Caki2 (cell line): ENCODE measurements around the gene BRIX1. TPM values are rescaled to one million over a fixed set of nuclear protein-coding genes. Genes with fewer than 3 reads are reported as not detected.

Experiments
- DNase-seq: peaks from one replicate; pipeline ENCODE4 v3.0.0-alpha.2; 2015; ENCODE audit warnings: low read depth
- in situ Hi-C: cut with HindIII; loops from 2 replicates; pipeline ENCODE4 v1.10.0; 2016; ENCODE audit warnings: low sequenced_read_pairs, low pct_unique_long_range_greater_than_20kb, mixed read lengths
- total RNA-seq: library from RNA; depleted of rRNA; stranded (reverse); fragments of >200 nt; shearing (Covaris generic); gene quantifications from 2 replicates; pipeline ENCODE4 v1.2.3, GENCODE V29; 2014; ENCODE audit warnings: low replicate concordance; rRNA removed

BRIX1 gene, protein sequence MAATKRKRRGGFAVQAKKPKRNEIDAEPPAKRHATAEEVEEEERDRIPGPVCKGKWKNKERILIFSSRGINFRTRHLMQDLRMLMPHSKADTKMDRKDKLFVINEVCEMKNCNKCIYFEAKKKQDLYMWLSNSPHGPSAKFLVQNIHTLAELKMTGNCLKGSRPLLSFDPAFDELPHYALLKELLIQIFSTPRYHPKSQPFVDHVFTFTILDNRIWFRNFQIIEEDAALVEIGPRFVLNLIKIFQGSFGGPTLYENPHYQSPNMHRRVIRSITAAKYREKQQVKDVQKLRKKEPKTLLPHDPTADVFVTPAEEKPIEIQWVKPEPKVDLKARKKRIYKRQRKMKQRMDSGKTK
- 68.6 and 90.8 TPM in 2 replicates for total RNA-seq

DNA sequence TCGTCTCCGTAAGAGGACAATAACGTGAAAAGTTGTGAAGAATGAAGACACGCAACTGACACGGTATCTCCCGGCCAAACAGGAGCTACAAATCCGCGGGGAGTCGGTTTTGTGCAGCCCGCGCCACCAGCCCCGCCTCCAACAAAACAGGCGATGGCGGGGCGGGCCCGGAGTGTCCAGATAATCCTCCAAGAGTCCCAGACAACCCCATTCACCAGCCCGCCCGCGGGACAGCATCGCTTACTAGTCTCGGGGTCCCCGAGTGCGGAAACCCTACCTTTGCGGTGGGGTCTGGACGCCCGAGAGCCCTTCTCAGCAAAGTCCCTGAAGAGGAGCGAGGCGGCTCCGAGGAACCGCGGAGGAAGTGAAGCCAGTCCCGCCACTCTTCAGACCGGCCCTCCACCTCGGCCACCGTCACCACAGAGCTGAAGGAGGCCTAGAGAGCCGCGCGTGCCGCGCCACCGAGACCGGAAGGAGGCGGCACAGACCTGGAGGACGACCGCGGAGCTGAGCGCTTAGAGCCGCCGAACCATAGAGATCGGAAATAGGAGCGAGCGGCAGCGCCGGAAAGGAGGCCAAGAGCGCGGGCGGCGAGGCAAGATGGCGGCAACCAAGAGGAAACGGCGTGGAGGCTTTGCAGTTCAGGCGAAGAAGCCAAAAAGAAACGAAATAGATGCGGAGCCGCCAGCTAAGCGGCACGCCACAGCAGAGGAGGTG, at the start of gene BRIX1, which contains the start of gene RAD1:
TSS of gene BRIX1 (plus strand) at position 573 of the 717 bp plus-strand sequence. CDS start at position 601, 28 bp downstream.
TSS of gene RAD1 (minus strand) at position 366 of the 717 bp plus-strand sequence. CDS start 612 bp downstream, outside the sequence.
- peak; percentile 95 for DNase-seq
- in situ Hi-C loops = no loop called here

DNA sequence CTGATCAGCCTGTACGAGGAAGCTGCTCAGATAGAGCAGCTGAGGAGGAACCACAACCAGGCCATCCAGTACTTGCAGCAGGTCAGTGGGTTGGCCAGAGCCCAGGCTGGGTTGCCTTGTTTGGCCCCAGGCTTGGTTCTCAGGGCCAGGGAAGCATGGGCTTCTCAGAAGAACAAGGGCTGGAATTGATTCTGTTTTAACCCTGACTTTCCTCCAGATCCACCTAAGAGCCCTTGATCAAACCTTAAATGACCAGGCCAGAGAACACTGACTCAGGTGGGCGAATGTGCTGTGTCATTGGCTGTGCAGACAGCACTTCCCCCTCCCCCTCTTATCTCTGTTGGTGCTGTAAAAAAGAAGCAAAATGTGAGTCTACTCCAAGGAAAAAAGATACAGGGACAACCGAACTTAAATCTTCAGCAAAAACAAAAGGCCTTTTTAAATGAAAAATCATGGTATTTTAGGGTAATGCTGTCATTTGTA, 48.5 kb upstream of the BRIX1 start:
- in situ Hi-C loops = no loop called here
- no peak for DNase-seq

DNA sequence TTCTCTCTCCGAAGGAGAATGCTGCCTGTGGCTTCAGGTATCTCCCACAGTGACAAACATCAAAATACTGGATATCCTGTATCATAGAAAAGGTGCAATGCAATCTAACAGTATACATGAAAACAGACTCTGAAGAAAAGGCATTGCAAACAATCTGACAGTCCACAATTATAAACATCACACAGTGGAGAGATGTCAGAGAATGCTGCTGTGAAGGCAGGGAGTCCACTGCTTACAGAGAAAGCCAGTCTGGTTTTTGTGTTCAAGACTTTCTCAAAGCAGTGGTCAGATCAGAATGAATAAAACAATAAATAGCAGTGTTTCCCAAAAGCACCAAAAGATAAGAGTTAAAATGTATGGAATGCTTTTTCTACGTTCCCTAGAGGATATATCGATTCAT, 47.9 kb upstream of the BRIX1 start:
- in situ Hi-C loops = no loop called here
- no peak for DNase-seq

DNA sequence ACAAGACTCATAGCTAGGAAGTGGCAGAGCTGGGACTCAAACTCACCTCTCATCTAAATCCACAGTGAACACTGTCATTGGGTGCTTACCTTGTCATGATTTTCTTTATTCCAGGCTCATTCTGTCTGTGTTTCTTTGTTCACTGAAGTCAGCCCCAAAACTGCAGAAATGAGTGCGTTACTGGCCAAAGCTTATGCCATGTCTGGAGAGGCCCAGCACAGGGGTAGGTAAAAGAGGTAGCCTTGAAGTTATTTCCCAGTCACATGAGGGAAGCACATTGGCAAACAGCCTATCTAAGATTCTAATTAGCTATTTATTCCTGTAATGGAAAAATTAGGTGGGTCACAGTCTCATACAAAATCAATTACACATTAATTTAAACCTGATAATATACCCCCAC, 46.7 kb upstream of the BRIX1 start:
- no peak for DNase-seq
- in situ Hi-C loops = no loop called here

- in situ Hi-C loops = no loop called here
- no peak for DNase-seq
Measured at GRCh38 chr5:34869256-34869655, 46.3 kb upstream of the BRIX1 start.

- in situ Hi-C loops = no loop called here
- DNase-seq = no peak
Measured at GRCh38 chr5:34870382-34870781, 45.1 kb upstream of the BRIX1 start.

- in situ Hi-C loops = no loop called here
- no peak for DNase-seq
Measured at GRCh38 chr5:34876275-34876674, 39.2 kb upstream of the BRIX1 start.

DNA sequence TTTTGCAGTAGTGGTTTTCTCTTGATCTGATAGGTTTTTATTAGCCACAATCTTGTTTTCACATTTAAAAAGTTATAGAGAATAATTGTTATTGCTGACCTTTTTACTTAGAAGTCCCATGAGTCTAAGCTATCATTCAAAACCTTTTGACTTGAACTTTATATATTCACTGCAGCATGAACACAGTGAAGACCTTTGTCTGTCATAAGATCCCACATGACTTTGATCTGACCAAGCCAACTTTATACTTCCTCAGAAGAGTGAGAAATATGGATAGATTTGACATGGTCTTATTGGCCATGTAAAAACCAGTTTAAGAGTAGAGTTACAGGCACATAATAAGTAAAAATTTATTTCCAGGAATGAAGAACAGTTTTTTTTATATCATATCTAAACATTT, 34.3 kb upstream of the BRIX1 start:
- in situ Hi-C loops = no loop called here
- no peak for DNase-seq

- peak; percentile 17 for DNase-seq
- in situ Hi-C loops = no loop called here
Measured at GRCh38 chr5:34886392-34887119, 29.0 kb upstream of the BRIX1 start.

GRCh38 chr5:34889394-34889793, 26.1 kb upstream of the BRIX1 start:
- in situ Hi-C loops = no loop called here
- DNase-seq = no peak

DNA sequence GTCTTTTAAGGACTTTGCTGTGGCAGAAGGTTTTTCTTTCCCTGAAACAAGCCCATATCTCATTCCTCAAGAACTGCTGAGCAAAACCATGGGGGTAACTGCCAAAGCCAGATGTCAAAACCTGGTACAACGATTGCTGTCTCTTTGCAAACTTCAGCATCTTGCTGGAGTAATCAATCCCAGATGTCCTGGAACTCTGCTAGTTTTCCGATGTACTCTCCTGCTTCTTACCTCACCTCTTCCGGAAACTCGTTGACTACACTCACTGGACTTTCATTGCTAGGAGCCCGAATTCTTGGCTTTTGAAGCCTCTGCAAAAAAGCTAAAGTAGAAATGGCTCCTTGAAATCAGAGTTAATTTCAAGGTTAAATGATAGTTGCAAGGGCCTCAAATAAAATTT, 23.5 kb upstream of the BRIX1 start:
- no peak for DNase-seq
- in situ Hi-C loops = no loop called here

GRCh38 chr5:34892414-34892813, 23.1 kb upstream of the BRIX1 start:
- in situ Hi-C loops = no loop called here
- DNase-seq = no peak

GRCh38 chr5:34894716-34895115, 20.8 kb upstream of the BRIX1 start:
- no peak for DNase-seq
- in situ Hi-C loops = no loop called here

DNA sequence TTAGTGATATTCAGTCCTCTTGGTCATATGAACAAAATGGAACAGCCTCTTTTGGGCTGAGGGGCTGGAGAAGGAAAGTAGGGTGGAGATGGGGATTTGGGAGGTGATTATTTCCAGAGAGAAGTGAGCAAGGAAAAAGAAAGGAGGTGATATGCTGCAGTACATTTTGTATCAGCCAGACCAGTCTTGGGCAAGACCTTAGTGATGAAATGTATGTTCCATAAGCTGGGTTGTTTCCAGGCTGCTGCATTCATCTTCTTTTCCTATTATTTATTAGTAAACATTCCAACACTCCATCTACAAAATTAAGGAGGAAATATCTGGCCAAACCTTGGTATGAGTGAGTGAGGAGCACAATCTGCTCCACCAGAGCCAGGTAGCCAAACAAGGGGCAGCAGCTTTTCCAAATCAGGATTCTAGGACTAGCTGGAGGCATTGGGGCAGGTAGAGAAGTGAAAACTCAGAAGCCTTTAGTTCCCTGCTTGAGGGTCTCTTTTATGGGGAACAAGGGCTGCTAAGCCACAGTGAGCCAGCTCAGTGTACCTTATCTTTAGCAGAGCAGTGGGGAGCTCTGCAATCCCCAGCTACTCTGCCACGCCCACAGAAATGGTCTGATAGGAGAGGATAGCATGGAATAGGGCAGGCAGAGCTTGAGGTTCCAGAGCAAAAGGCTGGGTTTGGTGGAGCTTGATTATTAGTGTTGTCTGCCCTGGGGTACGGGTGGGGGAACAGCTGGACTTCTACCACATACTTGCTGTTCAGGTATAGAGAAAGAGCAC, 19.7 kb upstream of the BRIX1 start:
- in situ Hi-C loops = no loop called here

GRCh38 chr5:34897646-34898045, 17.9 kb upstream of the BRIX1 start:
- no peak for DNase-seq
- in situ Hi-C loops = no loop called here

More for the DNA sequence above, 19.7 kb upstream of the BRIX1 start:
- no peak for DNase-seq

DNA sequence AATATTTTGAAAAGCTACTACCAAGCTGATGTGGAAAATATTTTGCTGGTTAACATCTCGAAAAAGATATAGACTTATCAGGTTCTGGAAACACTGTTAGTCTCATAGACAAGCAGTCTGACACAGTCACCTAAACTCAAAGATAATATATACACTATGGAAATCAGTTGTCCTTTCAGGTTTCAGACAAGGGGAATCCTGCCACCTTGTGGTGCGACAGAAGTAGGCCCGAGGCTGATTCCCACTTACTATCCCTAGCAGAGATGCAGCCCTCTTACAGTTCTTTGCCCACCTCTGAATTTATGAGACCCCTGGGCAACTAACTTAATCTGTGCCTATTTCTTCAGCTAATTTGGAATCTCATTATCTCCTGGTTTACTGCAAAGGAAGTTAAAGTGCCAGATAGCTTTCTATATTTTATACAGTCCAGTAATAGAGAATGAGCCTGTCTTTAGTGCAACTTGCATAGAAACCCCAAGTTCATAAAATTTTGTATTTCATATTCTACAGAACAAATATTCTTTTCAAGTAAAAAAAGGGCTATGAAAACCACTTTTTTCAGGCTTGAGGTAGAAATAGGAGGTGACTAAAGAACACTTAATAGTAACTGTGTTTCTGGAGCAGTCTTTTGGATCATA, 17.1 kb upstream of the BRIX1 start:
- peak; percentile 54 for DNase-seq
- in situ Hi-C loops = no loop called here

DNA sequence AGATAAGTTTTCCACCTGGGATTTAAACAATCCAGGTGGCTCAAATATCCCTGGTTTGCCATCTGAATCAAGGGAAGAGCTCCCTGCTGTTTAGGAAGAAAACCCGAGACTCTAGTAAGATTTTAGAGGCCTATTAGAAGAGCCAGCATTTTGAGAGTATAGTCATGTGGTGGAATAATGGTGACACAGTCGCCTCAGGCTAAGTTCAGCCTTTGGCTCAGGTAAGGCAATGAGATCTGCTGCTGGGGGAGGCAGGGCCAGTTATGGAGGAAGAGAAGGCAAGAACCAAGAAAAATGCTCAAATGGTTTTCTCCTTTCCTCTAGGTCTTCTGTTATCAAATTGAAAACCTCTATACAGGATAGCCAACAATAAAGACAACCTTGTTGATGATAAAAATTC, 16.4 kb upstream of the BRIX1 start:
- in situ Hi-C loops = no loop called here
- DNase-seq = no peak

DNA sequence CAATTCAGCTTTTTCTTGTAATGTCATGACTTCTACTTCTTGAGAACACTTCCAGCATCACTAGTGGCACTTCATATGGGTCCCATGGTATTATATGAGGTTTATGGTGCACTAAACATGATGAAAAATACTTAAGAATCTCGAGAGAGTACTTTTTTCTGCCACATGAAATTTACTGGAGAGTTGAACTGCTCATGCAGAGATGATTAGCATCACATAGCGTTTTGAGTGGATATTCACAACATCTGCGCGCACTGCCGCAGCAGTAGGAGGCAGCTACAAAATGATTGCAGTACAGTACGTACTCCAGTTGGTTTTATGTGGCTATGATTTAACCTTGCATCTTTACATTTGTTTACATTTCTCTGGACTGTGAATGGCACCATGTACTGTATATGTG, 14.9 kb upstream of the BRIX1 start:
- DNase-seq = no peak
- in situ Hi-C loops = no loop called here
